ENCODE results near the gene F11R.

DNA sequence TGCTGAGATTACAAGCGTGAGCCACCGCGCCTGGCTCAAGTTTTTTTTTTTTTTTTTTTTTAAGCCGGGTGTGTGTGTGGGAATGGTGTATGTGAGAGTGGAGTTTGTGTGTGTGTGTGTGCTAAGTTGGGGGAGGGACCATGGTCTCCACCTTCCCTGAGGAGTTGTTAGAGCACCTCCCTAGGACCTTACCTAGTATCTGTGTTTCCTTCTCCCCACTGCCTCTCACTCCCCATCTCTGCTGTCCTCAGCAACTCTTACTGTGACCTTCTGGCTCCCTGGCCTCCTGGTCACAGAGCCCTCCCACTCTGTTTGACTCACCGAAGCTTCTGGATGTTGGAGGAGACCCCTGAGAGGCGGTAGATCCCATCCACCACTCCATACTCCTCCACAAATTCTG is 38.3 kb upstream of the F11R start:
- TF ChIP-seq ZNF24 (tag by site-specific recombination; IDR thresholded peaks at IDR 0.05): no peak
- TF ChIP-seq, protein P1, sequence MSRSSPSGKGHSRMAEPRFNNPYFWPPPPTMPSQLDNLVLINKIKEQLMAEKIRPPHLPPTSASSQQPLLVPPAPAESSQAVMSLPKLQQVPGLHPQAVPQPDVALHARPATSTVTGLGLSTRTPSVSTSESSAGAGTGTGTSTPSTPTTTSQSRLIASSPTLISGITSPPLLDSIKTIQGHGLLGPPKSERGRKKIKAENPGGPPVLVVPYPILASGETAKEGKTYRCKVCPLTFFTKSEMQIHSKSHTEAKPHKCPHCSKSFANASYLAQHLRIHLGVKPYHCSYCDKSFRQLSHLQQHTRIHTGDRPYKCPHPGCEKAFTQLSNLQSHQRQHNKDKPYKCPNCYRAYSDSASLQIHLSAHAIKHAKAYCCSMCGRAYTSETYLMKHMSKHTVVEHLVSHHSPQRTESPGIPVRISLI (tag by site-specific recombination; IDR thresholded peaks at IDR 0.05): no peak
- TF ChIP-seq KLF1 (tag by site-specific recombination; IDR thresholded peaks at IDR 0.05): no peak; the same call in 1 of the 2 replicates
- TF ChIP-seq, protein P2, sequence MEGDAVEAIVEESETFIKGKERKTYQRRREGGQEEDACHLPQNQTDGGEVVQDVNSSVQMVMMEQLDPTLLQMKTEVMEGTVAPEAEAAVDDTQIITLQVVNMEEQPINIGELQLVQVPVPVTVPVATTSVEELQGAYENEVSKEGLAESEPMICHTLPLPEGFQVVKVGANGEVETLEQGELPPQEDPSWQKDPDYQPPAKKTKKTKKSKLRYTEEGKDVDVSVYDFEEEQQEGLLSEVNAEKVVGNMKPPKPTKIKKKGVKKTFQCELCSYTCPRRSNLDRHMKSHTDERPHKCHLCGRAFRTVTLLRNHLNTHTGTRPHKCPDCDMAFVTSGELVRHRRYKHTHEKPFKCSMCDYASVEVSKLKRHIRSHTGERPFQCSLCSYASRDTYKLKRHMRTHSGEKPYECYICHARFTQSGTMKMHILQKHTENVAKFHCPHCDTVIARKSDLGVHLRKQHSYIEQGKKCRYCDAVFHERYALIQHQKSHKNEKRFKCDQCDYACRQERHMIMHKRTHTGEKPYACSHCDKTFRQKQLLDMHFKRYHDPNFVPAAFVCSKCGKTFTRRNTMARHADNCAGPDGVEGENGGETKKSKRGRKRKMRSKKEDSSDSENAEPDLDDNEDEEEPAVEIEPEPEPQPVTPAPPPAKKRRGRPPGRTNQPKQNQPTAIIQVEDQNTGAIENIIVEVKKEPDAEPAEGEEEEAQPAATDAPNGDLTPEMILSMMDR (tag by site-specific recombination; IDR thresholded peaks at IDR 0.05): no peak
- no peak for TF ChIP-seq ZNF561 (tag by site-specific recombination; IDR thresholded peaks at IDR 0.05; ENCODE audit: borderline replicate concordance)
- TF ChIP-seq, protein P3, sequence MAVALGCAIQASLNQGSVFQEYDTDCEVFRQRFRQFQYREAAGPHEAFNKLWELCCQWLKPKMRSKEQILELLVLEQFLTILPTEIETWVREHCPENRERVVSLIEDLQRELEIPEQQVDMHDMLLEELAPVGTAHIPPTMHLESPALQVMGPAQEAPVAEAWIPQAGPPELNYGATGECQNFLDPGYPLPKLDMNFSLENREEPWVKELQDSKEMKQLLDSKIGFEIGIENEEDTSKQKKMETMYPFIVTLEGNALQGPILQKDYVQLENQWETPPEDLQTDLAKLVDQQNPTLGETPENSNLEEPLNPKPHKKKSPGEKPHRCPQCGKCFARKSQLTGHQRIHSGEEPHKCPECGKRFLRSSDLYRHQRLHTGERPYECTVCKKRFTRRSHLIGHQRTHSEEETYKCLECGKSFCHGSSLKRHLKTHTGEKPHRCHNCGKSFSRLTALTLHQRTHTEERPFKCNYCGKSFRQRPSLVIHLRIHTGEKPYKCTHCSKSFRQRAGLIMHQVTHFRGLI (tag by site-specific recombination; IDR thresholded peaks at IDR 0.05): no peak
- TF ChIP-seq, protein P4, sequence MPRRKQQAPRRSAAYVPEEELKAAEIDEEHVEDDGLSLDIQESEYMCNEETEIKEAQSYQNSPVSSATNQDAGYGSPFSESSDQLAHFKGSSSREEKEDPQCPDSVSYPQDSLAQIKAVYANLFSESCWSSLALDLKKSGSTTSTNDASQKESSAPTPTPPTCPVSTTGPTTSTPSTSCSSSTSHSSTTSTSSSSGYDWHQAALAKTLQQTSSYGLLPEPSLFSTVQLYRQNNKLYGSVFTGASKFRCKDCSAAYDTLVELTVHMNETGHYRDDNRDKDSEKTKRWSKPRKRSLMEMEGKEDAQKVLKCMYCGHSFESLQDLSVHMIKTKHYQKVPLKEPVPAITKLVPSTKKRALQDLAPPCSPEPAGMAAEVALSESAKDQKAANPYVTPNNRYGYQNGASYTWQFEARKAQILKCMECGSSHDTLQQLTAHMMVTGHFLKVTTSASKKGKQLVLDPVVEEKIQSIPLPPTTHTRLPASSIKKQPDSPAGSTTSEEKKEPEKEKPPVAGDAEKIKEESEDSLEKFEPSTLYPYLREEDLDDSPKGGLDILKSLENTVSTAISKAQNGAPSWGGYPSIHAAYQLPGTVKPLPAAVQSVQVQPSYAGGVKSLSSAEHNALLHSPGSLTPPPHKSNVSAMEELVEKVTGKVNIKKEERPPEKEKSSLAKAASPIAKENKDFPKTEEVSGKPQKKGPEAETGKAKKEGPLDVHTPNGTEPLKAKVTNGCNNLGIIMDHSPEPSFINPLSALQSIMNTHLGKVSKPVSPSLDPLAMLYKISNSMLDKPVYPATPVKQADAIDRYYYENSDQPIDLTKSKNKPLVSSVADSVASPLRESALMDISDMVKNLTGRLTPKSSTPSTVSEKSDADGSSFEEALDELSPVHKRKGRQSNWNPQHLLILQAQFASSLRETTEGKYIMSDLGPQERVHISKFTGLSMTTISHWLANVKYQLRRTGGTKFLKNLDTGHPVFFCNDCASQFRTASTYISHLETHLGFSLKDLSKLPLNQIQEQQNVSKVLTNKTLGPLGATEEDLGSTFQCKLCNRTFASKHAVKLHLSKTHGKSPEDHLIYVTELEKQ (tag by site-specific recombination; IDR thresholded peaks at IDR 0.05; ENCODE audit: borderline replicate concordance): no peak
- no peak for TF ChIP-seq ZNF274 (IDR thresholded peaks at IDR 0.05; ENCODE audit: low read length)
- no peak for TF ChIP-seq ZNF274 (tag by site-specific recombination; IDR thresholded peaks at IDR 0.05; ENCODE audit: borderline replicate concordance)
- no peak for TF ChIP-seq RBAK (tag by site-specific recombination; IDR thresholded peaks at IDR 0.05)
